Fibroblast of skin of scalp (primary cell): ENCODE data around the gene USP25.

ENCODE experiments used
- DNase-seq: peaks from one replicate; pipeline ENCODE4 v3.0.0-alpha.2; 2013

Gene USP25

DNA sequence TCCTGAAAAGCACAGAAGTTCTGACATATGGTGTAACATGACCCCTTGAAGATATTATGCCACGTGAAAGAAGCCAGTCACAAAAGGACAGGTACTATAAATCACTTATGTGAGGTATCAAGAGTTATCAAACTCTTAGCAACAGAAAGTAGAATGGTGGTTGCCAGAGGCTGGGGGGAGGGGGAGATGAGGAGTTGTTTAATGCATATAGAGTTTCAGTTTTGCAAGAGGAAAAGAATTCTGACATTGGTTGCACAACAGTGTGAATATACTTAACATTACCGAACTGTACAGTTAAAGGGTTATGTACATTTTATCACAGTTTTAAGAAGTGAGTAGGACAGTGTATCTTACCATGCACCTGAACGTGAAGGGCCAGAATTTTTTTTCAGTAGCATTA is 80.0 kb downstream of the USP25 start:
- peak; percentile 69 for DNase-seq

DNA sequence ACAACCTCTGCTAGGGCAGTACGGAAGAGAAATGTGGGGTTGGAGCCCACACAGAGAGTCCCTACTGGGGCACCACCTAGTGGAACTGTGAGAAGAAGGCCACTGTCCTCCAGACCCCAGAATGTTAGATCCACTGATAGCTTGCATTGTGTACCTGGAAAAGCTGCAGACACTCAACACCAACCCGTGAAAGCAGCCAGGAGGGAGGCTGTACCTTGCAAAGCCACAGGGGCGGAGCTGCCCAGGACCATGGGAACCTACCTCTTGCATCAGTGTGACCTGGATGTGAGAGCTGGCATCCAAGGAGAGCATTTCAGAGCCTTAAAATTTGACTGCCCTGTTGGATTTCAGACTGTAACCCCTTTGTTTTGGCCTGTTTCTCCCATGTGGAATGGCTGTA is 85.5 kb downstream of the USP25 start:
- DNase-seq: no peak

DNA sequence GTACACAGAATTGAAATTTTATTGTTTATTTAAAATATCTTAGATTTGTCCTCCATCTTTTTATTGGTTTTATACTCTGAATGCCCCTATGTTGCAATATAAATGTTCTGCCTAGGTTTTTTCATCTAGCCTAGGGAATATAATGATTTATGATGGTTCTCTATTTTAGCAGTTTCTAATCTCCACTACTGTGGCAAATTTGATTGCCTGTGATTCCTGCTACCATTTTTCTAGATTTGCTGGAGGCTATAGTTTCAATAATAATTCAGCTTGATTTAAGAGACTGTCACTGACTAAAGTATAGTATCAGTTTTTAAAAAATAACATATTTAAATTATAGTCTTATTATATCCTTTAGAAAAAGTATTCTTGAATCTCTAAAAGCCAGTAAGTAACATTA is 90.5 kb downstream of the USP25 start:
- DNase-seq: no peak

DNA sequence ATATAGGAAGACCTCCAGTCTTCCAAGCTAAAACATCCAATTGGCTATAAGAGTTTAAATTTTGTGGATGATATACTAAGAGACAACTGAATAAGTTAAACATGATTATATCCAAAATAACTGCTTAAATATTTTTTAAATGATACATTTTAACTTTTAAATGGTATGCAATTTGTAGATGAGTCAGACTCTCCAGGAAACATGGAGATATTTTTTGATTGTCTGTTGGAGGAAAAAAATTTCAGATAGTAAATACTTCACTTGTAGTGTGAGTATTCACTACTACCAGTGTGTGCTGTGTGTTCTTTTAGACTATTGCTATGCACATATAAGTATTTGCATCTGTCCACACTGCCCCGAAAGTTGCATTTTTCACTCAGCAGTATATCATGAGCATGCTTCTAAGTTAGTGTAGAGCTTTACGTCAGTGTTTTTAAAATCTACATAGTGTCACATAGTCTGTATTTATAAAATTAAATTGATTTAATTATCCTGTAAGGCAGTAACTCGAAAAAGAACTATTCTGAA is 91.1 kb downstream of the USP25 start:
- peak; percentile 58 for DNase-seq

DNA sequence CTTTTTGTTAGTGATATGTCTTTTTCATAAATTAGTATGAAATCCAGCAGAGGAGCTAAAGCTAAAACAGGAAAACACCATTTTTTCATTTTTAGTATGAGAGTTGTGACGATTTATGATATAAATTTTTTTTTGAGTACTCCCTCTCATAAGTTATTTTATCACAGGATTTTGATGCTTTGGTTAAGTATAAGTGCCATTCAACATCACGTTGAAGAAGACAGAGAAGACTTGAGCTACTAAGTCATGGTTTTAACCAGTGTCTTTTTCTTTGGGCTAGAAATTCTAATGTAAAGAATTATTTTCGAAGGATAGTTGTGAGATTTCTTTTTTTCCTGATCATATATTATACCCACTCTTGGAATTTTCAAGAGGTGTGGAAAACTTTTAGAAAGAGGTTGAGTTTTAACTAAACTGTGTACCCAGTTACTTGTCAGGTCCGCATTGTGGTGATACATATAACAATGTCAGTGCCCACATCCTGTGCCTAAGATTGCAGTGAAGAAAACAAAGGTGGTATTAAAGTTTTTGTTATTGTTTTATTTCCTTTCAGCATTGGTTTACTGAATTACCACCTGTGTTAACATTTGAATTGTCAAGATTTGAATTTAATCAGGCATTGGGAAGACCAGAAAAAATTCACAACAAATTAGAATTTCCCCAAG is 93.8 kb downstream of the USP25 start:
- DNase-seq: no peak

DNA sequence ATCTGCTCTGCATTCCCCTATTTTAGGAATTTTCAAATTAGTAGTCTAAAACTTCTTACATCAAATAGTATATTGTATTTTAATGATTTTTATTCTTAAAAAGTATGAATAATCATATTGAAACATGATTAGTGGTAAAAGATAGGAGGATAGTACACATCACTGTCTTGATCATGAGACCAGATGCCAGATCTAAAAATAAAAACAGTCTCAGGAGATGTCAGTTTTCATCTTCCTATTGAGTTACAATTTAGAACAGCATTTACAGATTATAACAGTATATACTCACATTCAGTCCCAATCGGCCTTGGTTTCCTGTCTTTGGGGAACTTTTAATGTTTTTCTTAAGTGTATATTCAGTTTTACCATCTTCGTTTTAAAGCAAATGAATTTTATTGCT is 95.9 kb downstream of the USP25 start:
- no peak for DNase-seq

DNA sequence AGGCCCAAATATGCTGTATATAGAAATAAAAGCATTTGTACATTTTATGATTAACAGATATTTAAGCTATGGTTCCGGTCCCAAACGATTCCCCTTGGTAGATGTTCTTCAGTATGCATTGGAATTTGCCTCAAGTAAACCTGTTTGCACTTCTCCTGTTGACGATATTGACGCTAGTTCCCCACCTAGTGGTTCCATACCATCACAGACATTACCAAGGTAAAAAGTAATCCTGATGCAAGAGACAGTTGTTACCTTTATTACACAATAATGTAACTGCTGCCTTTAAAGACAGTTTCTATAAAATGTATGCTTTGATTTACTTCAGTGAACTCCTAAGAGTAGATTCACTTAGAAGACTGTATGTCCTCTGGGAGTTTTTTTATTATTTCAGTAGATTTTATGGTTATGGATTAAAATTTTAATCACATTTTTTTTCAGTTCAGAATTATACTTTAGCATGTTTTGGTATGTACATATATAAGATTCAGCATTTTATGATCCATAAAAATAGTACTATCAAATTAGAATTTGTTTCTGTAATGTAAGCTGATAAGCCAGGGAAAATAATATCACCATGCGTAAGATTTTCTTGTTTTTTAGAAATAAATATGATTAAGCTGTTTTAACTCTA is 96.5 kb downstream of the USP25 start:
- DNase-seq: peak; percentile 37

DNA sequence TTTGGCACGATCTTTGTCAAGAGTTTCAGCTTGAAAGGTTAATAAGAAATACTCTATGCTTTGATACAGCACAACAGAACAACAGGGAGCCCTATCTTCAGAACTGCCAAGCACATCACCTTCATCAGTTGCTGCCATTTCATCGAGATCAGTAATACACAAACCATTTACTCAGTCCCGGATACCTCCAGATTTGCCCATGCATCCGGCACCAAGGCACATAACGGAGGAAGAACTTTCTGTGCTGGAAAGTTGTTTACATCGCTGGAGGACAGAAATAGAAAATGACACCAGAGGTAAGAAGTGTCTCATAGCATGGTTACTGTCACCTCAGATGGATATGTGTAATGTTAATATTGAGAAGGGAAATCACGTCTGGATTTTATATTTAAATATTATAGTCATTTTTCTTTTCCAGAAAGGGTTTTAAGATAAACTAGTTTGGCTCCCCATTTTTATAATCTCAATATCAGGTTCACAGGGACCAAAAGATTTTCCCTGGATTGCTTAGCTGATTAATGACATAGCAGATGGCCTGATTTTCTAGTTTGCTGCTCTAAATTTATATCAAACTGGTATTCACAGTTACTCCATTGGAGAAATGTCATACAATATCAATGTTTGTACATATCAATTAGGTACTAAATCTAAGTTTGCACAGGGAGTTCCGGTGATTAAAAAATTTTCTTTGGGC is 97.3 kb downstream of the USP25 start:
- no peak for DNase-seq

DNA sequence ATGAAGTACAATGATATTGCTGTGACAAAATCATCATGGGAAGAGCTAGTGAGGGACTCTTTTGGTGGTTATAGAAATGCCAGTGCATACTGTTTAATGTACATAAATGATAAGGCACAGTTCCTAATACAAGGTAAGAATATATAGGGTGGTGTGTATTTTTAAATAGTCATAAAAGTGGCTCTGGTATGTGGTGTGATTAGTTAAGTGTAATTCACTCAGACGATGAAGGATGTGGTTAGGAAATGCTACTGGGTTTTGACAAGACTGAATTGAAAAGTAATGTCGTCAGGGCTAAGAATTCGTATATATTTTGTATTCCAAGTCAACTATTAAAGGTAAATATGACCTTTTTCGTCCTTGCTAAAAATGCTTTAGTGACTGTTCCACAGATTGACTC is 101.7 kb downstream of the USP25 start:
- DNase-seq: no peak

DNA sequence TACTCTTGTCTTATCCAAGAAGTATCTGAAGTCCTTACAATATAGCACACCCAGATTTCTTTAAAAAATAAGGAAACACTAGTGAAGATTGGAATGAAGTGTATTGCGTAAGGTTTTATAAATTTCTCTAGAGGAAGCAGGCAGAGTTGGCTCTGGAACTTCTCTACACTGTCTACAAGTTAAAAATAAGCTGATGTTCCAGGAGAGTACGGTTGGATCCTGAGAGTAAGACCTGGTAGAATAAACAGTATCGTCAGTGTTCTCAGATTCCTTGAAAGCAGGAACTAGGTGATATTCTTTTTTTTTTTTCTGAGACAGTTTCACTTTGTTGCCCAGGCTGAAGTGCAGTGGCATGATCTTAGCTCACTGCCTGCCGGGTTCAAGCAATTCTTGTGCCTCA is 107.9 kb downstream of the USP25 start:
- peak; percentile 35 for DNase-seq

DNA sequence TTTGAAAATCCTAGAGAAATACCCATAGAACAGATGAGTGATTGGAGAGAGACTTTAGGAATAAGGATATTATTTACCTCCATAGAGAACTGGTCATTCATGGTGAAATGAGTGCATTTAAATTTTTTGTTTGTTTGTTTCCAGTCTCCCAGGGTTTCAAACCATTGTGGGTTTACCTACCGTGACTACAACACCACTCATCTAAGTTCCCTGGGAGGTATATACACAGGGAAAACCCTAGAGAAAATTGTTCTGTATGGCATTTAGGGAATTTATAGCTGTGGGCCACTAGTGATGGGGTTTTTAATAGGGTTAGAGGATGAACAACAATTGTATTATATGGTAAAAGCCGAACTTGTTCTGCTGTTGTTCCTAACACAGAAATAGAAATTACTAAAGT is 109.2 kb downstream of the USP25 start:
- peak; percentile 10 for DNase-seq

DNA sequence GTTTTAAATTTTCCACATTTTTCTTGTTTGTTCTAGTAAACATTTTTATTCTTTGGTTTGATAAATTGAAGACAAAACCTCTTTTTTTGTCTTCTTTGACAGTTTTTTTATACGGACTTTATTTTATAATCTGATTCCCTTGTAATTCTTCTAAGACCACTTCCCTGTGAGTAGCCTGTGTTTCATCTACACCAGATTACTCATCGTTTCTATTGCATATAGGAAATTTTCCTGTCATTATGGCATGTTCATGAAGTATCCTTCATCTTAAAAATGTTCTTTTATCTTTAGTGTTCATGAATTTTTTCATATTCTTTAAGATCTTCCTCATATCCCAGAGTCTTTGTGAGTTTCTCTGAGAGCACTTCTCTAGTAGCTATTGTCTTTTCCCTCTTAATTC is 109.8 kb downstream of the USP25 start:
- DNase-seq: peak; percentile 29

DNA sequence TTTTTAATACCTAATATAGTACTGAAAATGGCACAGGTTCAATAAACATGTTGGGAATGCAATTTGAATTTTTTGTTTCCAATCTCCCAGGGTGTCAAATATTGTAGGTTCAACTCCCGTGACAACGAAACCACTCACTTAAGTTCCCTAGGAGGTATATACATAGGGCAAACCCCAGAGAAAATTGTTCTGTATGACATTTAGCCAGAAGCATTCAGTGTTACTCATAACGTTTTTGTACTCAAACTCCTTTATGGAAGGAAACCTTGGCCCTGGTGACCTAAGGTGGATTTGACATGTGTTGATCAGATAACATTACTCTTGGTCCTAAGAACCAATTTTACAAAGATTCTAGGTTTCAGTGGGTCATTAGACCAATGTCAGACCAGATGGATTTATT is 110.6 kb downstream of the USP25 start:
- DNase-seq: peak; percentile 41

DNA sequence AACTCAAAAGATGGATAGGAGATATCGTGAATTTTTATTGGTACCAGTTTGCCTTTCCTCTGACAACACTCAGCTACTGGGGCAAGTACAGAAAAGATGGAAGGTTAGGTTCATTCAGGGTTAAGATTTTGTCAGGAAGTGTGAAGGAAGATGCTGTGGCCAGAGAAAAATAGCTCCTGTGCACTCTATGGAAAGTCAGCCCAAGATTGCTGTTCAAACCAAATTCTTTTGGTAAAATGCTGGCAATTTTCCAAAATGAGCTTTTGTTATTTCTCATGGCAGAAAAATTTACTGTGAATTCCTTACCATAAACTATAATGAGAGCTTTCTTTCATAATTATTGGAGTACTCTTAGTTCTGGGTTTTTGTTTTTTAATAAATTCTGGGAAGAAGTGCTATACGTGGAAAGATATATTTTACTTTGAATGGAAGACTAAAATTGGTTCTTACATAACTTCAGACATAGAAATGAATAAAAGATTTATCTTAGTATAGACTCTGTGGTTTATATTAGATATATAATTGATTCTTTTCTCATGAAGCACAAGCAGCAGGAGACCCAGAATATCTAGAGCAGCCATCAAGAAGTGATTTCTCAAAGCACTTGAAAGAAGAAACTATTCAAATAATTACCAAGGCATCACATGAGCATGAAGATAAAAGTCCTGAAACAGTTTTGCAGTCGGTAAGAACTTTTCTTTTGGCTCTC is 112.2 kb downstream of the USP25 start:
- DNase-seq: peak; percentile 89

DNA sequence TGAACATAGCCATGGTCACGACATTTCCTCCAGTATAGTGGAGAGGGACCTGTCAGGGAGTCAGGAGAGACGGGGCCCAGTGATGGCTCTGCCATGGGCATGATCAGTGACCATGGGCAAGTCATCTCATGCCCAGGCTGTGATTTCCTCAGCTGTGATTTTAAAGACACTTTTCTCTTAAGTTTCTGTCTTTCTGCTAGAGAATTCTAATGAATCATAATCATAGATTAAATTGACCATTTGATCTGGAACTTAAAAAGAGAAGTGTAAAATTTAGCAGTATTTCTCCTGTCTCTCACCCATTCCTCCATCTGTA is 112.7 kb downstream of the USP25 start:
- no peak for DNase-seq

DNA sequence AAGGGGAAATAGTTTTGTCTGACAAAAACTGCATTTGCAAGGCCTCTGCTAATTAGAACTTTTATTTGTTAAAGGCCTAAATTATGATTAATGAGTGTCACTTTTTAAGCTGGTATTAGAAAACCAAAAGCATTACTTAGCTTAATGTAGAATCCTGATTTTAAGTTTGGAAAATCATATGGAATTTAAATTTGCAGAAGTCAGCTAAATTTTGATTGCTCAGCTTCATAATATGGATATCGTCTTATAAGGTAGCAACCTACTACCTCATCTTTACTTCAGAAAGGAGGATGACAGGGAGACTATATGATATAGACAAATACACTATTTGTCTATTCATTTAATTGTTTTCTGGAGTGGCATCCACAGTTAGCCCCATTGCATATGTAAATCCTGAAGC is 114.0 kb downstream of the USP25 start:
- DNase-seq: no peak

DNA sequence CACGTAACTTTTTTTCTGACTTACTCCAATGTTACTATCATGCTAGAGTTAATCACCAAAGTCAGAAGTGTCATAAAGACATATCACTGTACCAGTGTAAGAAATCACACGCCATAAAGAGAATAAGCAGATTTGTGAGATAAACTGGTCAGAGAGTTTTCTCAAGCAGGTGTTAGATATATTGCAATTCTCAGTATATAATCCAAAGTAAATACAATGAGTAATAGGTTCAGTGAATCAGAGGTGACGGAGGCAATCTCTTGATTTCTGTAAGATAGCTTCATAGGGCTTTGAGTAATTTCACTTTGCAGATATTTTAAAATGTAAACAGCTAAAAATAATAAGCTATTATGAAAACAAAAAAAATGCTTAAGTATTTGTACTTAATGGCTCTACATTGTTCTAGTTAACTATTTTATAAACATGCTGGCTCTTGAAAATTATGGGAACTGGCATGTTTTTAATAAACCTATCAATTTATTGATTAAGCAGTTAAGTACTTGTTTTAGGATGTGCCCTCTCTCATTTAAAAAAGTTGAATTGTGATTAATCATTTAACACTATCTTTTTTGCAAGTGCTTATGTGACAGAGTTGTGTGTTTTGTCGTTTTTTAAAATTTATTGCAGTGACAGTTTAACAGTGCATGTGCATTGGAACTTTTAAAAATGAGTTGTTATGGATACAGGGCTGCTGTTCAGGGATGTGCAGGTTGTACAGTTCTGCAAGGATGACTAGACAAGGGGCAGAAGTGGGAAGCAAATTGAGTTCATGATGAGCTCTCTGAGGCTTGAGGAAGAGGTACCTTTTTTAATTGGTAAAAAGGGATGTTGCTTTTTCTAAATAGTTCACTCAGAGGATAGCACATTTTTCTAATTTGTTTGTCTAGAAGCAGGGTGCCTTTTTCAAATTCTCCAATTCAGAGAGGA is 119.1 kb downstream of the USP25 start:
- DNase-seq: peak; percentile 13

DNA sequence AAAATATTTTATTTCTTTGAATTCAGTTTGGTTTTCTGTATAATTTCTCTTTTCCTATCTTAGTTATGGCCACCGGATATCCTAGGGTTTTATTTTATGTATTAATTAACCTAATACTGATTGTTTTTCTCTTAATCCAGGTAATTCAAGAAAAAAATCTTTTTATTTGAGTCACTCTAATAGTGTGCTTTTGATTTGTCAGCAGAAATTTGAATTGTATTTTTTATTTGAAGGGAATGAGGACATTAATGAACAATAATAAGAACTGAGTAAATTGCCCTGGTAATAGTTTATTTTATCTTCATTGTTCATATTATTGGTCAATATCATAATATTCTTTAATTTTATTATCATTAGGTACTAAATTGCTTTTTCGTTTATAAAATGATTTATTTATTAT is 120.1 kb downstream of the USP25 start:
- no peak for DNase-seq

DNA sequence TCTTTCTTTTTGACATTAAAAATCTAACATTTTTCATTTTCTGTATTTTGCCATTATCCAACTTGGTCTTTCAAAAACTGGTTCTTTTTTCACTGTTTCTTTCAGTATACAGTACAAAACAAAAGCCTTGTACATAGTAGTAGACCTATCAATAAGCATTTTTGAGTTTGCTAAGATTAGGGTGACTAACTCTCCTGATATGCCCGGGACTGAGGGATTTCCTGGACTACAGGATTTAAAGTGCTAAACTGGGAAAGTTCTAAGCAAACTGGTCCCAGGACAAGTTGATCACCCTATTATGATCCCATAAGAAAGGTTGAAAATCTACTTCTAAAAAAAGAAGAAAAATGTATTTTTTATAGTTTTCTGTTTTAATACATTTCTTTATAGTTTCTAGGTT is 120.9 kb downstream of the USP25 start:
- peak; percentile 54 for DNase-seq

DNA sequence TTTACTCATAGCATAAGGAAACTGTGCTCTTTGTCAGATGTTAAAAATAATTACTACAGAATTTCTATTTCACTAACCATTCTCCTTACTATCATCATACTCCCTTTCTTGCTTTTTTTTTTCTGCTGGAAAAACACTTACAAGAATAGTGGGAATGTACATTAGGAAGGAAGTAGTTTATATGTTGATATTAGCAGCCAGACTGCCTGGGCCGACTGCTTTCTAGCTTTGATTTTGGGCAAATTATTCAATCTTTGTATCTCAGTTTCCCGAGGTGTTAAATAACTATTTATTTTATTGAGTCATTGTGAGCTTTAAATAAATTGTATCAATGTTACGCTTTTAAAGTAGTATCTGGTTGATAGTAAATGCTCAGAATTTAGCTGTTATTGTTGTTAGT is 122.4 kb downstream of the USP25 start:
- no peak for DNase-seq

DNA sequence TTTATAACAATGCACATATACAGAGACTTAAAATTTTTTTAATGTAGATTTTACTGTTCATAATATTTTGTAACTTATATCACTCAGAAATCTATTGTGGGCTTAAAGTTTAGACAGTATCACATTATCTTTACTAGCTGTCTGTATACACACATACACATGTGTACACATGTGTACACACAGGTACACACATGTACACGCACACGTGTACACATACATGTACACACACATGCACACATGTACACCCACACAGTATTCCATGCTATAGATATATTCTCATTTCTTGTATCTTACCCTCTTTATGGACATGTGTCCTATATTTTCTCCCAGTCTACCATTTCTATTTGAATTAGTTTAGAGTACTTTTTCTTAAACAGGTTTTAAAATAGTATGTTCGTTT is 123.3 kb downstream of the USP25 start:
- no peak for DNase-seq

DNA sequence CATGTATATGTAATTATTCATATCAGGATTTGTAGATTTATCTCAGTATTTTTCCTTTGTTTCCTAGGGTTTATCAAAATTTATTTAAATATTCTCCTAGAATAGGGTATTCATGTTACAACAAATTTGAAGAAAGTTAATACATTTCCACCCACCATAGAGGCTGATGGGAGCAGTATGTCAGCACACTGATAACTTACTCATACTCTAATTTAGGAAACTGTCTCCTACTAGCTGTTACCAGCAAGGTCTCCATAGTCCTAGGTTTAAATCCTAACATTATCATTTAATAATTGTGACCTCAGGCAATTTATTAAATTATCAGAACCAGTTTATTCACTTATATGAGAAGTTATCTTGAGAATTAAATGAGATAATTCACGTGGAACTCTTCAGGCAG is 127.0 kb downstream of the USP25 start:
- DNase-seq: no peak
